H1 (cell line): ENCODE results near the gene PDGFB.

Experiments used
- BRCA1 ChIP-seq: IDR thresholded peaks from 2 replicates; pipeline ENCODE4 v1.6.1; 2012; ENCODE audit warnings: low read depth, low read length, improper control_type of control experiment
- CREB1 ChIP-seq: IDR thresholded peaks from 2 replicates; pipeline ENCODE4 v1.6.1; 2012; ENCODE audit warnings: inconsistent platforms
- CTCF ChIP-seq, 3 experiments: IDR thresholded peaks; 1 replicate in 2 of 3; 2 replicates in 1 of 3; pipeline versions ENCODE4 v1.5.1 to v1.6.1; 2011; ENCODE audit warnings: low read length in 3 of 3, mild to moderate bottlenecking in 3 of 3, inconsistent platforms in 2 of 3, low read depth in 1 of 3, moderate library complexity in 1 of 3; ENCODE audit not compliant: insufficient read depth in 1 of 3; ENCODE audit errors: control extremely low read depth in 1 of 3
- EP300 ChIP-seq, 2 experiments: IDR thresholded peaks; 1 replicate in 1 of 2; 2 replicates in 1 of 2; pipeline ENCODE4 v1.6.1; 2011 to 2012; ENCODE audit warnings: low read depth in 2 of 2, low read length in 2 of 2, mild to moderate bottlenecking in 2 of 2, borderline replicate concordance in 1 of 2, inconsistent platforms in 1 of 2, moderate library complexity in 1 of 2
- EZH2 ChIP-seq: fragments of 200-600 bp; sonication (generic); IDR thresholded peaks from 2 replicates; pipeline ENCODE4 v1.7.1; 2012; ENCODE audit warnings: low read depth, mild to moderate bottlenecking, moderate library complexity, low read length, inconsistent platforms; ENCODE audit not compliant: severe bottlenecking
- JUND ChIP-seq: IDR thresholded peaks from 2 replicates; pipeline ENCODE4 v1.6.1; 2011; ENCODE audit warnings: mild to moderate bottlenecking, improper control_type of control experiment, low read length
- USF2 ChIP-seq: IDR thresholded peaks from 2 replicates; pipeline ENCODE4 v1.6.1; 2011; ENCODE audit warnings: low read length, improper control_type of control experiment

GRCh38 chr22:39256186-39256552 is 11.4 kb upstream of the PDGFB start:
- TF ChIP-seq EP300 (IDR thresholded peaks at IDR 0.05; ENCODE audit: borderline replicate concordance in 1 of 2, low read depth in 2 of 2, low read length in 2 of 2) (no peak), CTCF (IDR thresholded peaks at IDR 0.05; ENCODE audit: control extremely low read depth in 1 of 3, insufficient read depth in 1 of 3, low read depth in 1 of 3, low read length in 3 of 3) (no peak), USF2 (no peak), CREB1 (no peak), BRCA1 (no peak), JUND (no peak), EZH2 (no peak)
